Measurements from ENCODE around the gene CSAG3. TPM values are rescaled to one million over a fixed set of nuclear protein-coding genes. Genes with fewer than 3 reads are reported as not detected.
A peak's percentile ranks its signal among the peaks of the same experiment; 100 is the strongest.
"Not testable (repeated sequence)": the region's sequence is repeated elsewhere in the genome, so short reads cannot be mapped to it uniquely, and the experiment has no call there.

Gene CSAG3
- 0.26 TPM for total RNA-seq (2021; ENCODE audit: unreplicated experiment)
- polyA plus RNA-seq (2012; ENCODE audit: insufficient read length) = not detected
- not detected for Bru-seq, nascent RNA
- not detected for BruChase-seq, experiment 1, labeled RNA remaining after a 2-hour chase
- BruChase-seq, experiment 2, labeled RNA remaining after a 6-hour chase = percentile 25 among the genes with signal in this experiment
- long read RNA-seq = 0 reads

GRCh38 chrX:152758918-152759317 lies at the start of gene CSAG3:
Gene CSAG3 (plus strand): TSS chrX:152759218.
- H3K4me3 ChIP-seq (ENCODE audit: low read depth in 2 of 2, low read length in 2 of 2); intact Hi-C loops (cut with micrococcal nuclease; ENCODE audit: unreplicated experiment); H3K36me3 ChIP-seq (ENCODE audit: control insufficient read depth, insufficient read depth, low read length); H3K27ac ChIP-seq (ENCODE audit: low read length); POLR2A ChIA-PET; ATAC-seq; DNase-seq (ENCODE audit: low read depth, low spot score); H3K9me3 ChIP-seq (ENCODE audit: control insufficient read depth, insufficient read depth, low read depth, low read length); H3K27me3 ChIP-seq (ENCODE audit: control insufficient read depth, insufficient read depth, low read length); in situ Hi-C loops (cut with HindIII; ENCODE audit: low pct_unique_long_range_greater_than_20kb, low sequenced_read_pairs); H3K4me1 ChIP-seq (ENCODE audit: control insufficient read depth, insufficient read depth, low read length); BruUV-seq (replicated peaks); CTCF ChIA-PET: not testable (repeated sequence)

GRCh38 chrX:152713195-152713594 lies 45.8 kb upstream of the CSAG3 start:
- BruUV-seq (replicated peaks); H3K4me1 ChIP-seq (ENCODE audit: control insufficient read depth, insufficient read depth, low read length); H3K27ac ChIP-seq (ENCODE audit: low read length); ATAC-seq; H3K36me3 ChIP-seq (ENCODE audit: control insufficient read depth, insufficient read depth, low read length); intact Hi-C loops (cut with micrococcal nuclease; ENCODE audit: unreplicated experiment); DNase-seq (ENCODE audit: low read depth, low spot score); H3K9me3 ChIP-seq (ENCODE audit: control insufficient read depth, insufficient read depth, low read depth, low read length); H3K27me3 ChIP-seq (ENCODE audit: control insufficient read depth, insufficient read depth, low read length); CTCF ChIA-PET; POLR2A ChIA-PET; H3K4me3 ChIP-seq (ENCODE audit: low read depth in 2 of 2, low read length in 2 of 2); in situ Hi-C loops (cut with HindIII; ENCODE audit: low pct_unique_long_range_greater_than_20kb, low sequenced_read_pairs): not testable (repeated sequence)

- H3K27me3 ChIP-seq (ENCODE audit: control insufficient read depth, insufficient read depth, low read length); H3K9me3 ChIP-seq (ENCODE audit: control insufficient read depth, insufficient read depth, low read depth, low read length); CTCF ChIA-PET; DNase-seq (ENCODE audit: low read depth, low spot score); ATAC-seq; H3K4me1 ChIP-seq (ENCODE audit: control insufficient read depth, insufficient read depth, low read length); BruUV-seq (replicated peaks); in situ Hi-C loops (cut with HindIII; ENCODE audit: low pct_unique_long_range_greater_than_20kb, low sequenced_read_pairs); intact Hi-C loops (cut with micrococcal nuclease; ENCODE audit: unreplicated experiment); H3K27ac ChIP-seq (ENCODE audit: low read length); H3K36me3 ChIP-seq (ENCODE audit: control insufficient read depth, insufficient read depth, low read length); POLR2A ChIA-PET; H3K4me3 ChIP-seq (ENCODE audit: low read depth in 2 of 2, low read length in 2 of 2): not testable (repeated sequence)
Observed at GRCh38 chrX:152713815-152714787, 44.9 kb upstream of the CSAG3 start, which contains the start of gene MAGEA2B. Gene MAGEA2B (plus strand): TSS chrX:152714628. CDS start chrX:152717107, 2,479 bp downstream.

- CTCF ChIA-PET = no interaction called here
- H3K4me1 ChIP-seq (ENCODE audit: control insufficient read depth, insufficient read depth, low read length) = no peaks in the 10 kb centered on the region
- no peaks in the 10 kb centered on the region for H3K27me3 ChIP-seq (ENCODE audit: control insufficient read depth, insufficient read depth, low read length)
- no peak overlapping the region for H3K27ac ChIP-seq (ENCODE audit: low read length)
- H3K4me3 ChIP-seq (ENCODE audit: low read depth in 2 of 2, low read length in 2 of 2) = no peak overlapping the region
- no peak for ATAC-seq
- H3K36me3 ChIP-seq (ENCODE audit: control insufficient read depth, insufficient read depth, low read length) = no peaks in the 10 kb centered on the region
- in situ Hi-C loops (cut with HindIII; ENCODE audit: low pct_unique_long_range_greater_than_20kb, low sequenced_read_pairs) (no loop called here), intact Hi-C loops (cut with micrococcal nuclease; ENCODE audit: unreplicated experiment) (no loop called here)
- POLR2A ChIA-PET = no interaction called here
- no peaks in the 10 kb centered on the region for H3K9me3 ChIP-seq (ENCODE audit: control insufficient read depth, insufficient read depth, low read depth, low read length)
- no TSS peak for BruUV-seq (replicated peaks)
- TF ChIP-seq TCF7L2 (IDR thresholded peaks at IDR 0.05; ENCODE audit: low read depth, low read length) = no peak
- TF ChIP-seq CTCF (IDR thresholded peaks at IDR 0.05) = no peak
- TF ChIP-seq REST (IDR thresholded peaks at IDR 0.05; ENCODE audit: insufficient read depth in 1 of 2, low read depth in 2 of 2, low read length in 1 of 2) = no peak
- TF ChIP-seq POLR2AphosphoS5 (IDR thresholded peaks at IDR 0.05; ENCODE audit: low read depth, low read length) = no peak
- no peak for TF ChIP-seq SIN3A (IDR thresholded peaks at IDR 0.05; ENCODE audit: borderline replicate concordance, insufficient read depth, low read depth, low read length)
- DNase-seq (ENCODE audit: low read depth, low spot score) = no peak
Observed at GRCh38 chrX:152725409-152725808, 33.6 kb upstream of the CSAG3 start.

Measured in Panc1 (cell line).